Colon (tissue), 2 donors: Measurements from ENCODE around the gene SYNDIG1.

Experiments used
- FAIRE-seq: peaks from 2 replicates; lab custom pipeline; 2012; peaks lifted over from hg19 to GRCh38; lab: Jason Lieb, UNC
- donor health status: control.
- donor health status: control.

The SYNDIG1 gene

DNA sequence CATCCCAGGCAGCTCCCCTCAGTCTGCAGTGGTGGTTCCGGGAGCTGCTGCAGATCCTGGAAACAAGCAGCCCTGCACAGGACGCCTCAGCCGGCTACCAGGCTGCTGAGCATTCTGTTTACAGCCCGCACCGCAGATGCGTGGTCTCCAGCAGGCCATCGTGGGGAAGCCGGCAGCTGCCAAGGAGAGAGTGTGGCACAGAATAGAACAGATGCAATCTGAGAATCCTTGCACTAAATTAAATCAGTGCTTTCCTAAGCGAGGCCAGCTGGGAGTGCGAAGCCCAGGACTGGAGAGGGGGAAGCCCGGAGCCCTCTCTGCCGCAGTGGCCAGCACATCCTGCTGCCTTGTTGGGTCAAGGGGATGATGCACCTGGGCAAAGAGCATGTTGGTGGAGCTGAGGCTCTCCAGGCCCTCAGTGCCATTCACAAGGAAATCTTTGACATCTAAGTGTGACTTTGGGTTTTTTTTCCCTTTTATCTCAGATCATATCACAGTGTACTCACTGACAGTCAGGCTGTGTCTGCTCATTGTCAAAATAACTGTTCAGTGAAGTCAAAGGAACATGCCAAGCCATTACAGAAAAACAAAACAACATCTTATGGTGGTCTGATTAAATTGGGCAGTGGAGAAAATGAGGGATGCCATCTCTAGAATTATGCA lies 118.1 kb downstream of the SYNDIG1 start:
- no peak for FAIRE-seq

DNA sequence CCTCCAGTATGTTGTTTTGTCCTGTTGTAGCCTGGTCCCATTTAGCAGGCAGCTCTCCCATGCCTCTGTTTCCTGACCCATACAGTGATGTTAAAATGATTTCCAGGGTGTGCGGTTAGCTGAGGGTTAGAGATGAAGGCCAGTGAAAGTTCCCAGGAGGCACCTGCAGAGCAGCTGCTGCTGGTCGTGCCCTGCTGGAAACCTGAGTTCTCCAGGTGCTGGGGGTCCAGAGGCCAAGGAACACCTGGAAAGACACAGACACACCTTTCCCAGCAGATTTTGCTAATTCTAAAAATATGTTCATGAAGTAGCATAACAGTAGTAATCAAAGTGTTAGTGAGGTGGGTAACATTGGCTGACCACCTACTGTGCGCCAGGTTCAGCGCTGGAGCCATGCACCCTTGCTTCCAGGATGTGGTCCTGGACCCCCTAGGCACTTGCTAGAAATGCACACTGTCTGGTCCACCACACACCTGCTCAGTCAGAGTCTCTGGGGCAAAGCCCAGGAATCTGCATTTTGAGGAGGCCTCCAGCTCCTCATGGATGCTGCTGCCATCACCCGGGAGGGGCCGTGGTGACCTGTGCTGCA lies 118.7 kb downstream of the SYNDIG1 start:
- no peak for FAIRE-seq

DNA sequence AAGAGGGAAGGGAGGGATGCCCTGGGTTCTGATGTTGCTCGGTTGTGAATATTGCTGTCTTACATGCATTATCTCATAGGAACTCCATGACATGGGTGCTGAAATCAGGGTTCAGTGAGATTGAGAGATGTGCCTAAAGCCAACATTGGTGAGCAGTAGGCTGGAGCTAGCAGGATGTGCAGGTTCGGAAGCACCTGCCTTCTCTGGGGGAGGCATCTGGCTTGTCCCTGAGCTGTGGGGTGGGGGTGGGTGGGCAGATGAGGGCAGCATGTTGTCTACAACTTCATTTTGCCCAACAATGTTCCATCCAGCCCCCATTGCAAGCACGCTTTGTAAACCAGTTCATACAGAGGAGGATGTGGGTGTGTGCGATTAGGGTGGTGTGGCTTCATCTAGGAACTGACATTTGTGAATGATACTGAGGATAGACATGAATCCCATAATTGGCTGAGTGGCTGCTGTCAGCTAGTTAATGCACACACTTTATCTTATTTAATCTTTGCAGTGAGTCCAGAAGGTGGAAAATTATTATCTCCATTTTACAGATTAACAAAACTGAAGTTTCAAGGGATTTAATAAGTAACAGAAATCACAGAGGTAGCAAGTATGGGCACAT lies 119.4 kb downstream of the SYNDIG1 start:
- FAIRE-seq = no peak

DNA sequence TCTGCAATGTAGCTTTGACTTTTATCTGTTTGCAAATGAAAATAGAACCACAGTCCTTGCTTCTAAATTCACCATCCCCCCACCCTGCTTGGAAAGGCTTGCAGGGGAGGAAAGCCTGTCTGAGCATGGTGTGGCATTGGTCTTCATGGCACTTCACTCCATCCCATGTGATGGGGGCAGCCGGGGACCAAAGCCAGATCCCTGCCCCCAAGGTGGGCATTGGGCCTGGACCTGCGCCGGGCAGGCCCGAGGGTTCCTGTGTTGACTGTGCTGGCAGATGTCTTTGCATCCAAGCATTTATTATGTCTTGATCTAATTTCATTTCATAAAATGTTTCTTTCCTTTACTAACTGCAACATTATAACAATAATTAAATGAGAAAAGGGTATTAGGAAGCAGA lies 120.0 kb downstream of the SYNDIG1 start:
- no peak for FAIRE-seq

DNA sequence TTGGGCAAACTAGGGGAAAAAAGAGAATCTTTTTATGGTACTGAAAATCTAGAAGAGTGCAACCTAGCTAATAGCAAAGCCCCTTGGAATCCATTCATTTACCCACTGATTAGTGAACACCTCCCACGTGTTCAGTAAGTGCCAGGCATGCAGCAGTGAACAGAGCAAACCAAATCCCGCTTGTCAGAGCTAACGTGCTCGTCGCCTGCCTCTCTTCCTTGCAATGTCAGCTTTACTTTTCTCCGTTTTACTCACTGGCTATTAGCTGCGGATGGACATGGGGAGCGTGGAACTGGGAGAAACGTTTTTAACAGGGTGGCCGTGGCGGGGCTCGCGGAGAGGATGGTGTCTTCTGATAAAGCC lies 120.4 kb downstream of the SYNDIG1 start:
- no peak for FAIRE-seq

DNA sequence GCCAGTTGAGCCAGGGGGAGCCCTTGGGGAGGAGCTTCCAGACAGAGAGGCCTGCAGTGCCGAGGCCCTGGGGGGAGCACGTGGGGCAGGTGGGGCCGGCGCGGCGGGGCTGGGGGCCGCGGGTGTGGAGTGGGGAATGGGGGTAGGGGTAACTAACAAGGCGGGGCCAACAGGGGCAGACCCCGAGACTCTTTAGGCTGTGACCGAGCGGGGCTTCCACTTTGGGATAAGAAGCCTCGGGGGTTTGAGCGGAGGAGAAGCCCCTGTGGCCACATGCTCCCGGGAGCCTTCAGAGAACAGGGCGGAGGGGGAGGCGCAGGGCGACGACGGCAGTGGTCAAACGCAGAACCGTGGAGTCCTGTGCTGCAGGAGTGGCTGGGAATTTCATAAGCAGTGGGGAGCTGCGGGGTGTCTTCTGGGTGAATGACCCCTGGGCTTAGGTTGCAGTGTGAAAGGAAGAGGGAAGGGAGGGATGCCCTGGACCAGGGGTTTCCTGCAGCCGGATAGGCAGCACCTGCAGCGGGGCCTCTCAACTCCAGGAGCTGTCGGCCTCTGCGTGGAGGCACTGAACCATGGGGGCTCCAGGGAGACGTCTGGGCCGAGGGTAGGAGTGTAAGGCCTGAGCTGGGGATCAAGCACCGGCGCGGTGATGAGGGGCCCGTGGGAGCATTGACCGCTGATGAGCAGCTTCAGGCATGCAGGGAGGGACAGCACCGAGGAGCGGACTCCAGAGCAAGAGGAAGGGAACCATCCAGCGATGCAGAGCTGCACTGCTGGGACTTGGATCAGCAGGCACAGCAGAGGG lies 121.0 kb downstream of the SYNDIG1 start:
- no peak for FAIRE-seq

DNA sequence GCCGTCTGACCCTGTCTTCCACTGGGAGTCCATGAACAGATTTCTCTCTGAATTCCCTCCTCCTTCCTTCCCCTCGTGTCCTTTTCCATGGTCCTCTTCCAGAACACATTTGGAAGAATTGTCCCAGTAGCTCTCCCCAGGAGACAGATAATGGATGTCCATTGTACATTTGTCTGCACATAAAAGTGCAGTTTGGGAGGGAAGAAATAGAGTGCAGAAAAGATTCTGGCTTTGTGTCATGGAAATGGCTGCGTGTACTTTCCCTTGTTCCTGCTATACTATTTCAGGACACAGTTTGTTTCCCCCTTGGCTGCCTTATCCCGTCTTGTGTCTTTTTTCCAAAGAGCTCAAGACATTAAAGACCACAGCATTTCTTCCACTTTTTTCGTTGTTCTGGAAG lies 127.6 kb downstream of the SYNDIG1 start:
- FAIRE-seq = no peak

DNA sequence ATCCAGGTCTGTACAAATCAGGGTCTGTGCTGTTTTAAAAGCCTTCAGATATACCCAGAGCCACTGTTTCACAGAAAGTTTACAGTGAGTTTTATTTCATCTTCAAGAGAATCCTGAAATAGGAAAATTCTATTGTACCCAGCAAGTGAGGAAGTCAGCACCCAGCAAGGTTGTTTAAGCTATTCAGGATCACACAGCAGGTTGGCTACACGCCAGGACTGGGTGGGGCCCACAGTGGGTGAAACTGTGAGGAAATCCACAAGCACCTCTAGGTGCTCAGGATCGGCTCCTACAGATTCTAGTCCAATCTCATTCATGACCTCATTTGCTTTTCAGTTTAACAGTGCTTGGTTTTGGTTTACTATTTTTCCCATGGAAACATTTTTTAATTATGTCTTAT lies 128.9 kb downstream of the SYNDIG1 start:
- FAIRE-seq = no peak

DNA sequence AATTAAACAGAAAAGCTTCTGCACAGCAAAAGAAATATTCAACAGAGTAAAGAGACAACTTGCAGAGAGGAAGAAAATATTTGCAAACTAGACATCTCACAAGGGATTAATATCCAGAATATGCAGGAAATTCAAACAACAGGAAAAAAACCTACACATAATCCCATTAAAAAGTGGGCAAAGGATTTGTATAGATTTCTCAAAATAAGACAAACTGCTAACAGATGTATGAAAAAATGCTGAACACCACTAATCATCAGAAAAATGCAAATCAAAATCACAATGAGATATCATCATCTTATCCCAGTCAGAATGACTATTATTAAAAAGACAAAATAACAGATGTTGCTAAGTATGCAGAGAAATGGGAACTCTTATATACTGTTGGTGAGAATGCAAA lies 129.6 kb downstream of the SYNDIG1 start:
- no peak for FAIRE-seq

DNA sequence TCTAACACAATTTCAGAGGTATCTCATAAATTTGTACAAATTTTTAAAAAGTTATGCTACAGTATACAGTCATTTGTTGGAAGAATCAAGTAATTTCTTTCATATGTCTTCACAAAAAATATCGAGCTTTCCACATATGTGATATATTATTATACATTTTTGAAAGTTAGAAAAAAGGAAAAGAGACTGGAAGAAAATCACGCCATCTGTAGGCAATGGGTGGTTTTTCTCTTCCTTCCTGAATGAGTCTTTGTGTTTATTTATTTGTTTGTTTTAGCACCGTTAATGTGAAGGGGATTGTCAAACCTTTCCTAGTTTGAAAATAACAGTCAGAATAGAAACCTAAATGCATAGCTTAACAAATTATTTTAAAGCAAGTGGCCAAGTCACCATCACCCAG lies 130.6 kb downstream of the SYNDIG1 start:
- FAIRE-seq = no peak

DNA sequence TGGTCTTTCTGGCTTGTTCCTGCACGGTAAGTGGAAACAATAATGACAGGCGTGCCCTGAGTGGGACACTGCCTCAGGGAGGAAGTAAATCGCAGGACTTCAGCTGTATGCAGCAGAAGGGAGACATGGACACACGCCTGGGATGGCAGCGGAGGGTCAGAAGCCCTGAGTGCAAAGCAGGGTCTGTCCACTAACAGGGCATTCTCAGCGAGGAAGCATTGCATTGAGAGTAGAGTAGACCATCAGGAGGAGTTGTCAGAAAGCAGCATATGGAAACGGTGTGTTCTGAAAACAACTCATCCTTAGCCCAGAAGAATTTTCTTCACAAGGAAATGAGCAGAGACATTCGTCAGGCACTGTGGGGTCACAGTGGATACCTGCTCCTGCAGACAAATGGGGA lies 134.0 kb downstream of the SYNDIG1 start:
- FAIRE-seq = no peak

DNA sequence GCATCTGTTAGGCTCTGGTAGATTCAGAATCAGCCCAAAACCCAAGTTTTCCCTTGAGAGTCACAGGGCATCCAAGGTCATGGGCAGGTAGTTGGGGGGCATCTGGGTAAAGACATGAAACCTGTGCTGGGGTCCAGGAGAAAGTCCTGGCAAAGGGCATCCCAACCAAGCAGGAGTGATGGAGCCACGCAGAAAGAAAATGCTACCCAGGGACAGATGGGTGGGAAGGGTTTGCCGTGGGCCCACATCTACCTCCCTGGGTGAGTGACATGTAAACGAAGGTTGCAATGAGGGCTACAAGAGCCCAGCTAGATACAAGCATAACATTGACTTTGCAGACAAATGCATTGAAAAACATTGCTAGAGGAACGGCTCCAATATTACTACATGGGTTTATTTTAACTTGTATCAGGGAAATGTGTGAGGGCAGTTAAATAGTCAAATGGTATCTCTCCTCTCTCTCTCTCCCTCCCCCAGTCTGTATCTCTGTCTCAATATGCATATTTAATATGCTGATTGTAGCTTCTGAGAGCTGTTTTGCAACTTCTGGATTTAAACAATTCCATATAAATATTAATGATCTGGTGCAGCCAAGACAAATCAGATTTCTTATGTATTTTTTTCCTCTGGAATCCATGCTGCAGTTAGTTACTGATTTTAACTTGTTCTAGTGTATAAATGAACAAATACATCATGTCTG lies 135.7 kb downstream of the SYNDIG1 start:
- FAIRE-seq = no peak

DNA sequence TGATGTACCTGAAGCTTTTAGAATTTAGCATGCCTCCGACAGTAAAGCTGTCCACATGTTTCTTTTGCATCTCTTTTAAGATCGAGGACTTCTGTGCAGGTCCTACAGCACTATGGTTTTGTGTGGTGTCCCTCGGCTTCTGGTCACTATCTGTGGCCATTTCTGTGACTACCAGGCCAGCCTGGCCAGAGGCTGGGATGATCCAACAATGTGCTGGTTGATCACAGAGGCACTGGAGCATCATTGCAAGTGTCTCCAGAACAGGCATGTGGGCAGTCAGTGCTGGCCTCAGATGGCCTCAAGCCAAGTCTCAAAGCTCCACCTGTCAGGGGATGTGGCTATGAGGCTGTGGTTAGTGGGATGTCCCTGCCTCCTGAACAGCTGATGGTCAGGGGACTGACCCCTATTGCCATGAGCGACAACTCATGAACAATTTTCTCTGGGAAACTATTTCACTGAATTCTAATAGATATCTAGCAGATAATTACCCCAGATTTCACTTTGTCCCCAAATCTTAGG lies 136.6 kb downstream of the SYNDIG1 start:
- FAIRE-seq = no peak

DNA sequence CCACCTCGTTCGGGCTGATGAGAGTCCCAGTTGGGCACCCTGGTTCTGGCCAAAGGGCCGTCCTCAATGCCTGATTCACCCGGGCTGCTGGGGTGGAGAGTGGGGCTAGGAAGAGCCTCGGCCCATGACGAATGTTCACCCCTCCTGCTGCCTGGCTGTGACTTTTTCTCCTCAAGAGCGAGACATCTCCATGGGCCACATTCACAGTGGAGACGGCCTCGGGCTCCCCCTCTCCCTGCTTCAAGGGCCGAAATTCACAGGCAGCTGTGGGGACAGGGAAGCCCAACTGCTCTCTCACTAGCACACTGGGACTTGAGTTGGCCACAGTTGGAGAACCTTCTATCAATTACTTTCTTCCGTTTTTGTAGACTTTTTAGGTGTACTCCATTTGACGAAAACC lies 138.0 kb downstream of the SYNDIG1 start:
- no peak for FAIRE-seq

DNA sequence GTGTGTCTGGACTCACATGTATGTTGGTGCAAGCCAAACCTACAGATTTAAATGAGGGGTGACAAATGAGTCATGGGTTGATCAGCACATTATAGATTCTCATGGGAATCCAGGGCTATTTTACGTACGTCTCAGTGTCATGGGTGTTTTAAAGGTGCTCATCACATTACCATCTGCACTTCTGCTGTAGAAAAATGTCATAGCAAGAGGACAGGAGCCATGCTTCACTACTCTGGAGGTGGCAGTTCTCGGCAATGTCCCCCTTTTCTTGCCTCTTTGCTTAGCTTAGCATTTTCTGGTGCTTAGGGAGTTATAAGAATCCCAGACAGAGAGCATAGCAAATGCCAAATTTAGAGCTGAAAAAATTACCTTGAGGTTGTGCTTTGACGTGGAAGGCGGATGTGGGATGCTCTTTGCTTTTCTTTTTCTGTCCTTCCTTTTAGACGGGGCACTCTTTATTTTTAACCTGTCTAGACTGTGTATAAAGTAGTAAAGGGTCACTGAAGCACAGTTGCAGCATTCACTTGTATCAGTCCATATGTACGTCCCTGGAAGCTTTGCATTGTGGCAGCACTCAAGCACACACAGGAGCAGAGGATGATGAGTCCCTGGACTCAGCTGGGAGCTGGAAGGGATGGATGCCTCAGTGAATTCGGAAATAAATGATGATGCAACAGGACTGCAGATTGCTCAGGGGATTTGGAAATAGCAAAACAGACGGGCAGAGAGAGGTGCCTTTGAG lies 139.7 kb downstream of the SYNDIG1 start:
- FAIRE-seq = no peak

DNA sequence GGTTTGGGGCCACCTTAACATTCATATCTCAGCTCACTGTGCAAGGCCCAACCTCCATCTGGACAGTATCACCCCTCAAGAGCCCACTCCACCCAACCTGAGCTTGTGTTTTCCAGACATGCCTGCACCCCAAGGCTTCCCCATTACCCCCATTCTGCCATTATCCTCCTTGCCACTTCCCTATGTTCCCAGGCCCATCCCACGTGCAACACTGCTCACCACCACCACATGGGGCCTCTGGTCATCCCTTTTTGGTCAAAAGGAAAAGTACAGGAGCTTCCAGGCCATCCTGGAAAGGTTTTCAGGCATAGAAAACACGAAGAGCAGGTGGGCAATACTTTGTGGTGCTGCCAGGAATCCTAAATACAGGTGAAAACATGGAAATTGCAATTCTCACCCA lies 140.3 kb downstream of the SYNDIG1 start:
- no peak for FAIRE-seq

DNA sequence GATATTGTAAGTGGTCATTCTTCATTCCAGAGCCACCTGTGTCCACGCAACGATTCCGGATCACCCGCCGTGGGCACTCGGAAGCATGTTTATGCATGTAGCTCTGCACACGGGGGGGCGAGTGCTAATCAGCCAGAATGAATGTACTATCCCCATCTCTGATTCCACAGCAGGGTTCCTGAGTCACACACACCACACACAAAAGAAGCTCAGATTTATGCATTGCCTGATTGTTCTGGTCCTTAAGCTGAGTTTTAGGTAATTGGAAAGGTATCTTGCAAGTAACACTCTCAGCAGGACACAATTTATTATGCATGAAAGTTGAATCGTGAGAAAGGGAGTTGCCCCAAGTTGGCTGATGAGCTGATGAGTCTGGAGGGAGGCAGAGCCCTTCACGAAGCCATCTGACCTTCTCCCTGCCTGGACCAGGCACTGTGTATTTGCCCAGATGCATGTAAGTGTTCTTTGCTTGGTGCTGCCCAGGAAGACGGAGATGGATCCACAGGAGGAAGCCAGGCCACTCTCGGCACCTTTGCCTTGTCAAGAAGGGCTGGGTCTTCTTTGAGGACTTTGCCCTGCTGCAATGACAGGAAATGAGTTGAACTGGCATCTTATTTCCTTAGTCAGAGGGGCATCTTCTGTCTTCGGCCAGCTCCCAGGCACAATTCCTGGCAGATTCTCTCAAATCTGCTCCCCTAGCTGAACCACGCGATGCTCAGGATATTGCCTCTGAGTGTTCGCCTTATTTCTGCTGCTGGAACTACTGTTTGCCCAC lies 141.1 kb downstream of the SYNDIG1 start:
- FAIRE-seq = no peak

DNA sequence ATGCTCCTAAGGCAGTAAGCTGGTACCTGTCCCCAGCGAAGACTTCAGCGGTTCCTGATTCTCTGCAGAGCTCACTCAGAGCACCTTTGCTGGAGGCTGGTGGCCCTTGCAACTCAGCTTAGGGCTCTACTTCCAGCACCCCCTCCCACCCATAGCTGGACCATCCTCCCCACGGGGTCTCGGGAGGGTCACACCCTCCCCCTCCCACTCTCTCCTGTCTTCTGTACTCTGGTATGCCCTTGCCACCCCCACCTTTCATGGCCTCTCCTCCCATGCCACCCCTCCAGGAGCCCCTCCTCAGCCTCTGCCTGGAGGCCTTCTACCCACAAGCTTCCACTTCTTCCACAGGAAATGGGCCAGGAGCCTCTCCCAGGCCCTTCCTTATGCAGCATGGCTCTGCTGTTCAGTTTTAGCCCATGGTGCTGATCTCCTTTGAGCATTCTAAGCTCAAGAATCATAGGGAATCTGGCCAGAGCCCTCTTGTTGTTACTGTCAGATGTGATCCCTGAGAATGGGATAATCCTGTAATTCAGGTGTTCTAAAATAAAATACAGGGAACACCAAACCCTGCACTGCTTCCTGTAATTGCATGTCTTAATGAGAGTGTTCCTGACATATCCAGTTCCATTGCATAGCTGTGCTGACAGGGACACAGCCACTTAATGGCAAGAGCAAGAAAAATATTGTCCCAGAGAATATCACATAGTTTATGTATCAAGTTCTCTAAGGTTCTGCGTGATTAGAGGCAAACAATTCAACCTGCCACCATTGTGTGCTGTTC lies 142.1 kb downstream of the SYNDIG1 start:
- FAIRE-seq = no peak

DNA sequence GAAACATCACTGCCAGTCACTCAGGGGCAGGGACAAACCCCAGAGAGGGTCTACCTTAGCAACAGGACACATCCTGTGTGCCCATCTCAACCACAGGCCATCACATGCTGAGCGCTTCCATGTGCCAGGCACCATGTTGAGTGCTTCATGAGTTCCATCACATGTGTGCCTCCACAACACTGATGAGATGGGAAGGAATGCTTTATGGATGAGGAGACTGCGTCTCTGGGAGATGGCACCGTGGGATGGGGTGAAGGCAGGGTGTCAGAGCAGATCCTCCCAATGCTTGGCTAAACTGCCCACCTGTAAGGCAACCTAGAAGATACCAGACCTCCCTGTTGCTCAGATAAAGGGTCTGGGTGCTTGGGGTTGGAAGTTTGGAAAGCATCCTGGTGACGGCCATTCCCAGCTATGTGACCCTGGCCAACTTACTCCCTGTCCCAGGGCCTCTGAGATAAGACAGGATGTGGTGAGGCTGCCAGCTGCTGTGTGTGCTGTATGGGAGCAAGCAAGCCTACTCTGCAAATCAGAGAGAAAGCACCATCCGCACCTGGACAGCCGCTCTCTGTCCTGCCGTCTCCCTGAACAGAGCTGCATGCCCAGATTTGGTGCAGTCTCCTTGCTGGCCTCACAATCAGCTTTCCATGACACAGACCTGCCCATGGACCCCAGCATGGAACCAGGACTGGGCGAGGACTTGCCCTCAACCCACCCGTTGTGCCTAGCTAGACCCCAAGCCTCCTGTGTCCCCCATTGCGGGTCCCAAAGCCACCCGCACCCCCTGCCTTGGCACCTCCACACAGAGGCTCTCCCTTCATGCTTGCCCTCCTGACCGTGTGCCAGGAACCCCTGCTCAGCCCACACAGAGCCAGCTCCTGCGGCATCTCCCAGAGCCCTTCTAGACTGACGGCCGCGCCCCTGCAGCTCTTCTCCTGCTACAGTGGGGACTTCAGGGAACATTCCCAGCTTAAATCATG lies 143.7 kb downstream of the SYNDIG1 start:
- FAIRE-seq = no peak
